DMS153 treated with DMSO at 0.1 percent for 48 hours (cell line): ENCODE measurements around the gene DAB1.

ENCODE experiments used
- DNase-seq: peaks from one replicate; lab custom pipeline; 2025; ENCODE audit not compliant: unreplicated experiment; lab: John Stamatoyannopoulos, UW

Gene DAB1

DNA sequence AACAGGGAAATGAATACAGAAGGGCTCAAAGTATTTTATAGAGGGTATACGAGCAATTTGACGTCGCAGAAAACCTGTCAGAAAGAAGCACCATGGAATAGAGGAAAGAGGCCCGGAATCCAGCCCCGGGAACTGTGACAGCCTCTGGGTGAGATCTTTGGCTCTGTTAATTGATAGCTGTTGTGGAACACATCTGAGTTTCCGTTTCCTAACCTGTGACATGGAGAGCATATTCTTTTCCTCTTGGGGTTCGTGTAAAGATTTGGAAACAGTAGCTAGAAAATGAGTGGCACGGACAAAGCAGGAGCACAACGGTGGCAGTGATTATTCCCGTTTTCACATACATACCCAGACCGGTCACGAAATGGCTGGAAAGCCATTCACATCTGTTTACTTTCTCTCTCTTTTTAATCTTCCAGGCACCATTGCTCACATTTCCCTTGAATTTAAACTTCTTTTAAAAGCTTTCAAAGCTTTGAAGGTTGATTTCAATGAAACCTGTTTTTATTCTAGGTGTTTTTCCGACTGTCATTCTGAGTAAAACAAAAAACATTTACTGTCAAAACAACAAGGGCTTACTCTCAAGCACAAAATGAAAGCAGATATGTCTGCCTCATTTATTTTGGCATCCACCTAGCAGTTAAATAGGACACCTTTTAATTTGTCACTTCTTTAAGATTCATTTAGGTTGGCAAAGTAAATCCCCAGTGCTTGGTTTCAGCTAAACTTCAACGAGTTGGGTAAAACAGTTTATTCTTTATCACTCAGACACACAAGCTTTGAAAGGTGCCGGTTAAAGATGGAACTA, 431.3 kb downstream of the DAB1 start:
- no peak for DNase-seq

DNA sequence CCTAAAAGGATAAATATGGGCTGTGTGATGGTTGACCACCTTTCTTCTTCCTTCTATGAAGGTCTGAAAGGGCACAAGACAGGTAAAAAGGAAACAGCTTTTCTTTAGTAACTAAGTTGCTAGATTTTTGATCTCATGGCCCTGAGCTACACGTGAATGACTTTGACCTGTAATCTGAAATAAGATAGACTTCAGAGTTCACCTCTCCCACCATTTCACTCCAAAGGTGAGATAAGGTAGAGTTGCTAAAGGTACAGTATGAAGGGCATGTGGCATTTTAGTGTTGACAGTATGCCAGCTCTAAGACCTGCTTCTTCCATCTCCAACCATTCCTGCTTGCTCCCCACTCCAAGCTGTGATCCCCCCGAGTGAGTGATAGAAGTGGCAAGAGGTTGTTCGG, 432.3 kb downstream of the DAB1 start:
- DNase-seq, result no peak

DNA sequence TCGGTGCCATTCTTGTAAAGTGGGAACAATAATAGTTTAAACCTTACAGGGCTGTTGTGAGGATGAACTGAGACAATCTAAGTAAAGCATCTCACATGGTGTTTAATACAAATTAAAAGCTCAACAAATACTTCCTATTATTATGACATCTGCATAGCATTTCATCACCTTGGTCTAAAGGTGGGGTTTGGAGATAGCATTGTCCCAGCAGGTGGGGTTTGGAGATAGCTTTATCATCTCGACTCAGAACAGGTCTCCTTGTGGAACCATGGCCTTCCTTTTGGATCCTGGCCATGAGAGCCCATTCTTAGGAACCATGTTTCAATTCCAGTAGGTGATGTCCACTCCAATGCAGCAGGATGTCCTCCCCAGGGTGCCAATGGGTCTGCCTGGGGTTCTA, 437.5 kb downstream of the DAB1 start:
- no peak for DNase-seq

DNA sequence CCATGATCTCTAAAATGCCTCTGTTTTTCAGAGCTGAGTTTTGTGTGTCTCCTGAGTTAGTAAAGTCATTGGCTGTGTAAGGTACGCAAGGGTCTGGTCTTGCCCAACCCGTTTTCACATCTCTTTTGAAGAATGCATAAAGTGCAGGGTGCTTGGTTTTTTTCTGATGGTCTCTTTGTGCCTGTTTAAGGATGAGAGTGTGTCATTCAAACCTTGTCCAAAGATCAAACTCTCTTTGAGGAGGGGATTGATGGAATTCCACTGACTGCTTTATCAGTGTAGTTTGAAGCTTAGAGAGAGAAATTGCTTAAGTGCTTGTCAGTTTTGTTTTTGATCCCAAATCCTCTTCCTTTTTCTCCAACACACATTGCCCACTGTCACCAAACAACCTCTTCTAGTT, 438.0 kb downstream of the DAB1 start:
- no peak for DNase-seq

DNA sequence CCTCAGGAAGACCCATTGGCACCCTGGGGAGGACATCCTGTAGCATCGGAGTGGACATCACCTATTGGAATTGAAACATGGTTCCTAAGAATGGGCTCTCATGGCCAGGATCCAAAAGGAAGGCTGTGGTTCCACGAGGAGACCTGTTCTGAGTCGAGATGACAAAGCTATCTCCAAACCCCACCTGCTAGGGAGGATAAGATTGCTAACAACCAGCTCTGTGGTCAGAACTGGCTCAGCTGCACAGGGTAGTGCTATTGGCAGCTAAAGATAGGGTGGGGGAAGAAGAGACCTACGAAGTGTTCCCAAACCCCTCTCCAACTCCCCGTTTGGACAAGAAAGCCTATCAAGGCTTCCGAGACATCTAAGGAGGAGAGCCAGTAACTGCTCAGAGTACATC, 440.4 kb downstream of the DAB1 start:
- no peak for DNase-seq

DNA sequence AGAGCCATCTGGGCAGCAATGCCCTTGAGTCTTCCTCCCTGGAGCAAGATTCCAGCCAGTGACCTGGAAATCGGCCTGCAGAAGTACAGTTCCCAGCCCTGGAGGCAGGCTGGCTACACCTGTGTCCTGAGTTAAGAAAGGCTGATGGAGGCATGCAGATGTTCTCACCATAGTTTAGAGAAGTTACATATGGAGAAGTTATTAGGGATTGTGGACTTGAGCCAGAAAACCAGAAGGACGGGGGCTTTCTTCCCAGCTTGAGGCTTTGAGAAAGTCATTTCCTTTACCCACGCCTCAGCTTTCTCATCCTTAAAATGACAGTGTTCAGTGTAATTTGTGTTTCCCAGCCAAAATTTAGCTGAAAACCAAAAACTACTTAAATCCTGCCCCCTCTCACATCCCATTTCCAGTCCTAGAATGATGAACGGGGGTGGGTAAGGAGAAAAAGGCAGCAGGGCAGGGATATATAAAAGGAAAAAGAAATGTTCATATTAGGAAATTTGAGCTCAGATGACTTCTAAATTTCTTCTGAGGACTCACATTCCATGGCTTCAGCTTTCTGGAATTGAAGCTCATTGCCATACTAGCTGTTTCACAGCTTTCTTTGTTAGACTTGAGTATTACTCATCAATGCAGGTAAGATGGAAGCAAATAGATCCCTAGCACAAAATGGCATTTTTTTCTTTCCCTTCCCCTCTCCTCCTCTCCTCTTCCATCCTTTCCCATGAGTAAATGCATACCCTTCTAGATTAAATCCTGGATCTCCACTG, 443.7 kb downstream of the DAB1 start:
- DNase-seq, result no peak

DNA sequence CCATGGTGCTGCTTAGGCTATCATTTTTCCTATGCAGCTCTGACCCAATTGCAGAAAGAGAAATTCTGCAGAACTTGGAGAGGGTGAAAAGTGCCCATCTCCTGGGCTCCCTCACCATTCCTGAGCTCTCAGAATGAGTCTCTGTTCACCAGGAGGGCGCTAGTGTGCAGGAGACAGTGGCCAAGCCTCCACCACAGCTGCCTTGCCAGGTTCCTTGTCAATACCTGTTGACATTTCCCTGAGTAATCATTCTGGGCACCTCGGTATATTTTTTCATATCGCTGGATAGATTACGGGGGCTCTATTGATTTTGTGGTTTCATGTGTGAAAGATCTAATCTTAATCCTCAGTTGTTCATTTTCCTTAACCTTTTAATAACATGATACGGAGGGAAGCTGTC, 445.0 kb downstream of the DAB1 start:
- no peak for DNase-seq

DNA sequence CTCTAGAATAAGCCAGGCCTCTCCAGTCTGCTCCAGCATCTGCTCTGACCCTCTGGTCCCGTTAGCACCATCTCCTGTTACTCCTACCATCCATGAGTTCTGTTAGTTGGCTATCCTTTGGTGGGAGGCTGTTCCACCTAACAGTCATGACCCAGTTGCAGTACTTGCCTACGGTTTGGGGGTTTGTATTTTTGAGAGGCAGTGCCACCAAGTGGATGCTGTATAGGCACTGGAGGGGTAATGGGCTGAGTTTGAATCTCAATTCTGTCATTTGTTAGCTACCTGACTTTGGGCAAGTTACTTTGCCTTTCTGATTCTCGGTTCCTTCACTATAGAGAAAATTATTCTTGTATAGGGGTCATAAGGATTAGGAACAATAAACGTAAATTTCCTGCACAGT, 445.9 kb downstream of the DAB1 start:
- DNase-seq, result no peak

DNA sequence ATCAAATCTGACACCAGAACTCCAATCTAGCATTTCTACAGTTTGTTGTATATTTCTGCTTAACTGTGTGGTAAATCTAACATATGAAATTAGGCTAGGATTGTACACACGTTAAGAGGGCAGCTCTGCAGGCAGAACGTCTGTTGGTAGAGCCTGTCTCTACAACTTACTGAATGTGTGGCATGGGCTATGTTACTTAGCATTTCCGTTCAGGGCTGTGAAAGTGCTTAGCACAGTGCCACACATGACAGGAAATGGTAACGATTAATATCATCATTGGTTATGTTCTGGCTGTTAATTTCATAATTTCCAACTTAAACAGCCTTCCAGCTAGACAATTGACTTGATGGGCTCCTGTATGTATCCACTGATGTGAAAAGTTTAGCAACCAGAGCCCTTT, 448.4 kb downstream of the DAB1 start:
- no peak for DNase-seq

DNA sequence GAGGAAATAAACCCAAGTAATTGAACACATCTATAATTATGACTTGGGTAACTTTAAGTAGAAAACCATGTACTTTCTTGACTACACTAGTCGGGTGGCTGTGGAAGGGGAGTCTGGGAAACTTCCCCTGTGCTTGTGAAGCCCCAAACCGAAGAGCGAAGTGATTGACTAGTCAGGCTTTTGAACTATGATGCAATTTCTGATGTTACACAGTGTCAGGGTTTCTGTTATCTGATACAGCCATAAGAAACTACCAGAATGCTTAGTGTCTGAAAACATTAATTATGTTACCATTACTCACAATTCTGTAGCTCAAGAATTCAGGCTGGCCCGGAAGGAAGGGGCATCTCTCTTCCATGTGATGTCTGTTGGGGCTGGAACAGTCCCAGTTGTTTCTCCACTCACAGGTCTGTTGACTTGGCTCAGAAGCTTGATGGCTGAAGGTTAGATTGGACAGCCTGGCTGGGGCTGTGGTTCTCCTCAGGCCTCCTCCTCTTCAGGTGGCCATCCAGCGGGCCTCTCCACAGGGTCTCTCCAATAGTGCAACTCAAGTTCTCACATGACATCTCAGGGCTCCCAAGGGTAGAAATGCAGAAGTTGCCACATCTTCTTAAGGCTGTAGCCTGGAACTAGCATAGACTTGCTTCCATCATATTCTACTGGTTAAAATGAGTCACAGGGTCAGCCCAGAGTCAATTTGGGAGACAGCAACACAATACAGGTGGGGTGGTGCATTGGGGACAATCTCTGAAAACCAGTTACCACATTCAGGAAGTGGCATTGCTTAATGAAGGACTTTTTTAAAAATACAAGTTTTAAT, 449.7 kb downstream of the DAB1 start:
- no peak for DNase-seq

DNA sequence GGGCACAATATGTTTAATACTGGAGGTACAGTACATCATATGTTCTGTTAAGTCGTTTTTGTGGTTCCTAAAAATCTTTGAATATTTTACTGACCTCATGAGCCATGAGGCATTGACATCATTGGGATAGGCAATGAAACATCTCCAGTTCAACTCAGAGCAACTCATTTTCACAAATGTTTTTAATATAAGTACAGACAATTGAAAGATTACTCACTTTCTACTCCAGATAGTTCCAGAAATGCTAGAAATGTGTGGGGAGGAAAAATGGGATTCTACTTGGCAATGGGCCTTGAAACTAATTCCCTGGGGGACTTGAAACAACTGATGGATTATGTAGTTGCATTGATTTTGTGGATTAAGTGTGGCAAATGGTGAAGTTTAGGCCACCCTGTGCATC, 450.9 kb downstream of the DAB1 start:
- no peak for DNase-seq

DNA sequence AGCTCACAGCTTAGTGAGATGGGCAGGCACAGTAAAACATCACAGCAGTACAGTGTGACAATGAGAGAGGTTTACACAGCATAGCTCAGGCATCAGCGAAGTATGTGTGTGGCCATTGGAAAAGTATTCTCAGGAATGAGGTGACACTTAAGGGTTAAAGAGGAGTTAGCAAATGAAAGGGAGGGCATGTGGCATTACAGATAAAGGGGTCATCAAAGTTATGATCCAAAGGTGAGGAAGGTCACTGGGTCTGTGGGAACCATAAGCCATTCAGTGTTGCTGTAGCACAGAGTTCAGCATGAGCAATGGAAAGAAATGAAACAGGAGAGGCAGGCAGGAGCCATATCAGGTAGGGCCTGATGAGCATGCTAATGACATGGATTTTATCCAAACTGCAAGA, 453.6 kb downstream of the DAB1 start:
- no peak for DNase-seq

DNA sequence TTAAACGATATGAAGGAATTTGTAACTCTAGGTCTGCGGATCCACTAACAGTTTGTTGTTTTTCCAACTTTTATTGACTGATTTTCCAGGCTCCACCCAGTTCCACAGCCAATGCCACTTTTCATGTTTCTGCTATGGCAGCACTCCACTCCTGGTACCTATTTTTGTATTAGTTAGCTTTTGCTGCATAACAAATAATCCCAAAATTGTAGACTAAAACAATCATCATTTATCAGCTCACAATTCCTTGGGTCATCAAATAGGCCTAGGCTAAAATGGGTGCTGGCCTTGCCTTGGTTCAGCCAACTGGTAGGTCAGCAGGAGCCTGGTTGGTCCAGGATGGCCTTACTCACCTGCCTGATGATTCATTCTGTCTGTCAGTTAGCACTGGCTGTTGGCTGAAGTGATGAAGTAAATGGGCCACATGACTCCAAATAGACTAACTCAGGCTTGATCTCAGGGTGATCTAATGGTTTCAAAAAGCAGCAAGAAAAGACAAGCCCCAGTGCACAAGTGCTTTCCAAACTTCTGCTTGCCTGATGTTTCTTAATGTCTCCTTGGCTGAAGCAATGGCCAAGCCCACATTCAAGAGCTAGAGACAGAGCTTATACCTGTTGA, 454.9 kb downstream of the DAB1 start:
- no peak for DNase-seq

DNA sequence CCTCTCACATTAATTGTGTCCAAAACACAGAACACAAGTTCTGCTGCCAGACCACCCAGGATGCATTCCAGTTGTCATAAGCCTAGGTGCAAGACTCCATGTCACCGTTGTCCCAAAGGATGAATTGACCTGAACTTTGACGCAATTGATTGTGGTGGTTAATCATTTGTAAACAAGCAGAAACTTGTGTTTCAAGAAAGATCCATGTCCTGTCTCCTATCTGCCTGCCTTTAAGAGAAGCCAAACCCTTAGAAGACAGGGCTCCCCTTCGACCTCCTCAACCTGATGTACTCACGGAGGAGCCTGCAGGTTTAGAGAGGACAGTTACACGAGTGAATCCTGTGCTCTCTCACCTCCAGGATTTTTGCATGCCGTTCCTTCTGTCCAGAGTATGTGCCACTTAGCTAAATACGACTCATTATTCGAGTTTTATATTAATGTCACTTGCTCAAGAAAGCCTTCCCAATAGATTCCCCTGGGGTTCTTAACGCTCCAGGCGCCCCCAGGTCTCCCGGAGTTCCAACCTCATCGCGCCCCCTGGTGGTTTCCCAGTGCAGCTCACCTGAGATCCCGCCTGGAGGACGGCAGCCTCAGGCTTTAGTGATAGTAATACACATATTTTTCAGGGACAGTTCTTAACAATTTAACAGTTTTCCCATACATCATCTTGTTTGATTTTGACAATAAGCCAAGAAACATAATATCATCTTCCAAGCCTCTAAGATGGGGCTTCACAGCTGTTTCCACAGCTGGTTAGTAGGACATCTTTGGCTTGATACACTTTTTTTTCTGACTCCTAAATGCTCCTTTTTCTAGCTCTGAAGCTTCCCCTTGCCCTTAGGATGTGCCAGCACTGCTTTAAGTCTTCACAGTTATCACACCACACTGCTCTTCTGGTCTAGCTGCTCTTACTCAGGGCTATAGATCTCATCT, 455.7 kb downstream of the DAB1 start:
- DNase-seq, result no peak

DNA sequence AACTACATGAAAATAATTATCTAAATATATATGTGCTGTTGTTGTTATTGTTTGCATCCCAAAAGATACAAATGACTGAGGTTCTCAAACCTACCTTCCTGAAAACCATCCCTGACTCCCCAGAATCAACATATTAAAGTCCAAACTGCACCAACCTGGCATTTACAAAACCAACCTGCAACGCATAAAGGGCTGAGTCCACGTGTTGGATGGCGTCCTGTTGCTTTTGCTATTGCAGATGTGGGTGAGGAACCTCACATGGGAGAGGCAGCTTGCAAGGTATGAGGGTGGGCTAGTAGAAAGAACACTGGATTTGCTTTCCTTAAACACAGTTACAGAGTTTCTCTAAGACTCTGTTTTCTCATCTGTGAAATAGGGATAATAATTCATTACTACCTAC, 456.5 kb downstream of the DAB1 start:
- no peak for DNase-seq

DNA sequence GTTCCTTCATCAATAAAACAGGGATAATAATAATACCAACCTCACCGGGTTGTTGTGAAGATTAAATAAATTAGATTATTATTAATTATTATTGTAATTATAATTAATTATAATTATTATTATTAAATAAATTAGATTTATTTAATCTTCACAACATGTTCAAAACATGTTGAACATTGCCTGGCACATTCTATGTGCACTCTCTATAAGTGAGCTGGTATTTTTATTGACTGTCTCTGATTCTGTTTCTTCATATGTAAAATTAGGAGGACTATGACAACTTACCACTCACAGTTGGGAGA, 457.2 kb downstream of the DAB1 start:
- DNase-seq, result no peak

DNA sequence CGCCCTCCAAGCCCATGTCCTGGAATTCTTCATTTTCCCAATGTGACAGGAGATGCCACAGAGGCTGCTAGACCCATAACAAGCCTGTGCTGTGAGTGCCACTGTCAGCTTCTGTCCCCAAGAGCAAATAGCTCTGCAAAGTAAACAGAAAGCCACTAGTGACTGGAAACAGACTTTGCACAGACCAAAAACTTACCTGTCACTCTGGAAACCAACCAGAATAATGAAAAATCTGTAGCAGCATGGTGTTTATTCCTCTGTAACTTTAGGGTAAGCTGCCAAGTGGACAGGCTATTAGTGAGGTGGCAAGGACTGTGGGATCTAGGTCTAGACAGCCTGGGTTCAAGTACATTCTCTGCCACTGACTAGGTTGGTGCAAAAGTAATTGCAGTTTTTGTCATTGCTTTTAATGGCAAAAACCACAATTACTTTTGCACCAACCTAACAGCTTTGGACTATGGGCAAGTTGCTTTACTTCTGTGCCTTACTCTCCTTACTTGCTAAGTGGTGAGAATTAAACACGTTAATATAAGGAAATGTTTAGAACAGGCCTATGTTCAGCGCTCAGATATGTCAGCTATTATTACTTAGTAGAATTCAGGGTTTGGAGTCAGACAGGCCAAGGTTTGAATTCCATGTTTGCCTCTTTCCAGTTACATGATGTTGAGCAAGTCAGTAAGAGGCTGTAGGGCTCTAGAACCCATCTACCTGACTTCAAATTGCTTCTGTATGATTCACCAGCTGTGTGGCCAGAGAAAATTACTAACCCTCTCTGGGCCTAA, 457.8 kb downstream of the DAB1 start, which contains the start of gene C8B:
C8B (minus strand) TSS at position 100 of the 782 bp plus-strand sequence; CDS start at position 33, 67 bp downstream.
- DNase-seq, result no peak

DNA sequence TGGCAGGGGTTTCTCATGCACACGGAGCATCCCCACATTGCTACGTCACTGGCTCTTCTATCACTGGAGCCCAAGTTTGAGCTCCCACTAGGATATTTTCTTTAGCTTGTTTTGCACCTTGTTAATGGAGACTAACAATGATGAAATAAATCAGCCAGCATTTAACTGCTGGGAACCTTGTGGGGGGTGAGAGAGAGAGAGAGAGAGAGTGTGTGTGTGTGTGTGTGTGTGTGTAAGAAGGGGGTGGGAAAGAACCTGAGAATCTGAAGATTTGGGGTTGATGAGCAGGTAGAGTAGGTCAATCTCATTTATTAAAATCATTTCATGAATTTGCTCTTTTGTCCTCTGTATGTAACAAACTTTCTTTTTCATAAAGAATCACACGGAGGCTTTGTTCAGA, 458.7 kb downstream of the DAB1 start:
- no peak for DNase-seq

DNA sequence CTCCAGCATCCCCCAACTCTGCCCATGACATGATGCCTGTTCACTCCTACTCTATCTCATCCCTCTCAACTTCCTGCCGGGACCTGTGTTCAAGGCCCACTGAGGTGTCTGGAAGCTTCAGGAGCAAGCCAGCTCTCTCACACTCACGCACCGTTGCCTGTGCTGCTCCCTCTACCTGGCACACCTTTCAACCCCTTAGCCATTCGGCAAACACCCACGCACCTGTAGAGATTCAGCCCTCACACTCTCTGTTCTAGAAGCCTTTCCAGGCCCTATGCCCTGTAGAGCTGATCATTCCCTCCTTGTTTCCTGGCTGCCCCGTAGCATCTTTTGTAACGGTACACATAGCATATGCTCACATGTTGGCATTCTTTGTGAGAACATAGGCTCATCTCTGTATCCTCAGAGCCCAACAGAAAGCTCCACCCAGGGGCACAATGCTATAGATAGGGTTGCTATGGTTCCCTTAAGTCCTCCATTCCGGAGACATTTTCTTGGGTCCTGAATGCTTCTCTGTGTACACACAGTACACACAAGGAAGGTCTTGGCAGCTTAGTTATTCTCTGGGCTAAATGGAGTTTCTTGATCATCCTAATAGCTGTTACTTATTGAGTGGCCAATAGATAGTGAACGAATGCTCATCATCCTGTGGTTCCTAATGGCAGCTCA, 459.4 kb downstream of the DAB1 start:
- DNase-seq, result no peak
